Stomach (tissue), 4 donors: Measurements from ENCODE around the gene IMPACT.

Experiments
- CTCF ChIP-seq, 7 experiments: fragments of 450-650 bp in 4 of 7; fragments of 200-600 bp in 3 of 7; sonication (generic) in 3 of 7; IDR thresholded peaks; one replicate each; pipeline ENCODE4 v1.5.1; 2016 to 2019; ENCODE audit warnings: antibody characterized with exemption in 7 of 7, control low read depth in 2 of 7, mild to moderate bottlenecking in 1 of 7
- EP300 ChIP-seq: sonication (generic); formaldehyde crosslinking; IDR thresholded peaks from one replicate; pipeline ENCODE4 v1.6.1; 2017; ENCODE audit warnings: antibody characterized with exemption
- POLR2A ChIP-seq, 4 donors: fragments of 450-650 bp; IDR thresholded peaks; one replicate each; pipeline ENCODE4 v1.6.1; 2016; ENCODE audit warnings: antibody characterized with exemption in 4 of 4, control low read depth in 2 of 4, mild to moderate bottlenecking in 1 of 4, moderate library complexity in 1 of 4
- POLR2AphosphoS5 ChIP-seq, 3 donors: sonication (generic); formaldehyde crosslinking; IDR thresholded peaks; one replicate each; pipeline ENCODE4 v1.6.1; 2016; ENCODE audit warnings: antibody characterized with exemption in 3 of 3

GRCh38 chr18:24470022-24470618 lies 43.6 kb downstream of the IMPACT start:
- TF ChIP-seq POLR2AphosphoS5 (IDR thresholded peaks at IDR 0.05) = no peak
- no peak for TF ChIP-seq CTCF (IDR thresholded peaks at IDR 0.05)
- TF ChIP-seq POLR2A (IDR thresholded peaks at IDR 0.05) = no peak
- TF ChIP-seq EP300 = no peak
